Lower leg skin (tissue), 4 donors: ENCODE measurements around the gene OSTC. TPM values are rescaled to one million over a fixed set of nuclear protein-coding genes. Genes with fewer than 3 reads are reported as not detected.

Experiments
- DNase-seq, 2 donors: peaks; one replicate each; pipeline ENCODE4 v3.0.0-alpha.2; 2019; ENCODE audit warnings: low spot score in 2 of 2
- H3K4me3 ChIP-seq: fragments of 200-600 bp; sonication (generic); 2 replicates; pipeline ENCODE4 v1.5.1; 2017; ENCODE audit warnings: mild to moderate bottlenecking, low read depth; ENCODE audit not compliant: poor library complexity, severe bottlenecking
- CTCF ChIP-seq, 3 donors: fragments of 450-650 bp; IDR thresholded peaks; one replicate each; pipeline ENCODE4 v1.5.1; 2016; ENCODE audit warnings: antibody characterized with exemption in 3 of 3, mild to moderate bottlenecking in 3 of 3, moderate library complexity in 2 of 3
- POLR2A ChIP-seq, 2 donors: fragments of 450-650 bp; IDR thresholded peaks; one replicate each; pipeline ENCODE4 v1.6.1; 2016 to 2017; ENCODE audit warnings: antibody characterized with exemption in 2 of 2, mild to moderate bottlenecking in 1 of 2, moderate library complexity in 1 of 2
- WGBS, 2 donors: methylation state at CpG; one replicate each; pipeline ENCODE4 v1.1.5; 2018; 5-methylcytosine and 5-hydroxymethylcytosine counted together
- intact Hi-C: fragments of 100-400 bp; cut with DNase I; formaldehyde crosslinking; loops from one replicate; pipeline ENCODE4 v1.15.0; 2023; ENCODE audit warnings: low total_unique reads
- total RNA-seq, 4 donors: library from RNA; depleted of rRNA; stranded (reverse); fragments of >200 nt; gene quantifications; one replicate each; pipeline ENCODE4 v1.1.0, GENCODE V29; 2016

The OSTC gene
- total RNA-seq, 4 donors from 2014 or later: 21.5 to 55.3 (median 39.3) TPM

- intact Hi-C loops: no loop called here
- DNase-seq: no peak
- no peak overlapping the region for H3K4me3 ChIP-seq
- no peak for TF ChIP-seq CTCF (IDR thresholded peaks at IDR 0.05)
- no peak for TF ChIP-seq POLR2A (IDR thresholded peaks at IDR 0.05)
- WGBS, 2 donors: 73 to 82% methylated on average over 4 of the region's 4 CpGs
Observed at GRCh38 chr4:108685036-108685686, 34.8 kb downstream of the OSTC start.

- DNase-seq: no peak
- WGBS, 2 donors: 0 to 83% methylated on average over 1 of the region's 1 CpG
- TF ChIP-seq CTCF (IDR thresholded peaks at IDR 0.05): no peak
- no peak for TF ChIP-seq POLR2A (IDR thresholded peaks at IDR 0.05)
- no peak overlapping the region for H3K4me3 ChIP-seq
- intact Hi-C loops: no loop called here
Observed at GRCh38 chr4:108690738-108691137, 40.3 kb downstream of the OSTC start.

GRCh38 chr4:108693211-108693610, 42.8 kb downstream of the OSTC start:
- 97% methylated on average over 3 of the region's 3 CpGs for WGBS, 2 donors
- intact Hi-C loops: no loop called here
- TF ChIP-seq POLR2A (IDR thresholded peaks at IDR 0.05) (no peak), CTCF (IDR thresholded peaks at IDR 0.05) (no peak)
- no peak overlapping the region for H3K4me3 ChIP-seq
- no peak for DNase-seq

GRCh38 chr4:108693819-108694218, 43.4 kb downstream of the OSTC start:
- no peak for DNase-seq
- TF ChIP-seq POLR2A (IDR thresholded peaks at IDR 0.05): no peak
- no peak for TF ChIP-seq CTCF (IDR thresholded peaks at IDR 0.05)
- no peak overlapping the region for H3K4me3 ChIP-seq
- intact Hi-C loops: no loop called here
- 85 to 95% methylated on average over 3 of the region's 3 CpGs for WGBS, 2 donors

GRCh38 chr4:108694423-108694822, 44.0 kb downstream of the OSTC start:
- no peak overlapping the region for H3K4me3 ChIP-seq
- intact Hi-C loops: no loop called here
- WGBS, 2 donors: 68 to 75% methylated on average over 3 of the region's 3 CpGs
- no peak for DNase-seq
- TF ChIP-seq POLR2A (IDR thresholded peaks at IDR 0.05) (no peak), CTCF (IDR thresholded peaks at IDR 0.05) (no peak)

- H3K4me3 ChIP-seq: no peak overlapping the region
- intact Hi-C loops: no loop called here
- DNase-seq: no peak
- TF ChIP-seq POLR2A (IDR thresholded peaks at IDR 0.05): no peak
- no peak for TF ChIP-seq CTCF (IDR thresholded peaks at IDR 0.05)
- WGBS, 2 donors: 95 to 97% methylated on average over 1 of the region's 1 CpG
Observed at GRCh38 chr4:108695062-108695461, 44.7 kb downstream of the OSTC start.
